ENCODE data around the gene SERINC2.
"Not testable (repeated sequence)": the region's sequence is repeated elsewhere in the genome, so short reads cannot be mapped to it uniquely, and the experiment has no call there.

SERINC2 gene

DNA sequence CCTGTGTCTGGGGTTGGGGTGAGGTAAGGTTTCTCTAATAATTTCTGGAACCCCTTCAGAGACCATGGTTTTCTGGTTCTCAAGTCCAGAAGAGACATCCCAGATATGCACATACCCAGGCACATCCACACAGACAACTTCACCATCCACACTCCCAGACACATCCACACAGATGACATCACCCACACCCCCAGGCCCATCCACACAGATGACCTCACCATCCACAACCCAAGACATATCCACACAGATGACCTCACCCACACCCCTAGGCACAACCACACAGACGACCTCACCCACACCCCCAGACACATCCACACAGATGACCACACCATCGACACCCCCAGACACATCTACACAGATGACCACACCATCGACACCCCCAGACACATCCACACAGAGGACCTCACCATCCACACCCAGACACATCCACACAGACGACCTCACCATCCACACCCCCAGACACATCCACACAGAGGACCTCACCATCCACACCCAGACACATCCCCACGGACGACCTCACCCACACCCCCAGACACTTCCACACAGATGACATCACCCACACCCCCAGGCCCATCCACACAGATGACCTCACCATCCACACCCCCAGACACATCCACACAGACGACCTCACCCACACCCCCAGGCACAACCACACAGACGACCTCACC, 26.3 kb upstream of the SERINC2 start:
- DNase-seq: not testable (repeated sequence)

DNA sequence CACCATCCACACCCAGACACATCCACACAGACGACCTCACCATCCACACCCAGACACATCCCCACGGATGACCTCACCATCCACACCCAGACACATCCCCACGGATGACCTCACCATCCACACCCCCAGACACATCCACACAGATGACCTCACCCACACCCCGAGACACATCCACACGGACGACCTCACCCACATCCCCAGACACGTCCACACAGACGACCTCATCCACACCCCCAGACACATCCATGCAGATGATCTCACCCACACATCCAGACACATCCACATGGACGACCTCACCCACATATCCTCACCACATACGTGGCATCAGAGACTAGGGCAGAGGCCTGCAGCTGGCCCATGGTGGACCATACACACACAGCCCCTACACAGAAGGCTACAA, 25.4 kb upstream of the SERINC2 start:
- no peak for DNase-seq

DNA sequence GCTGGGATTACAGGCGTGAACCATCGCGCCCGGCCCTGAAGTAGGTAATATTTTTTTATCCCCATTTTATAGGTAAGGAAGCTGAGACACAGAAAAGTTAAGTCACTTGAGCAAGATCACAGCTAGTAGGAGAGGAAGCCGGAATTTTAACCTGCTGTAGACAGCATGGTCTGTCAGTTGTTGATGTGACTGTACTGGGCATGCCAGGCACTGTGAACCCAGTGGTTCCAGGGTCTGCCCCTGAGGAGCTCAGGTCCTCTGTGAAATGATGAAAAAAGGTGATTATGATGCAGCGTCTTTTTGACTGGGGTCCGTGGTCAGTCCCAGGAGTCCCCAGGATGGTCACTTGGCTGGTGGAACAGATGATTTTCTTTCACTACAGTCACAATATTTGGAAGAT, 23.4 kb upstream of the SERINC2 start:
- DNase-seq: no peak

DNA sequence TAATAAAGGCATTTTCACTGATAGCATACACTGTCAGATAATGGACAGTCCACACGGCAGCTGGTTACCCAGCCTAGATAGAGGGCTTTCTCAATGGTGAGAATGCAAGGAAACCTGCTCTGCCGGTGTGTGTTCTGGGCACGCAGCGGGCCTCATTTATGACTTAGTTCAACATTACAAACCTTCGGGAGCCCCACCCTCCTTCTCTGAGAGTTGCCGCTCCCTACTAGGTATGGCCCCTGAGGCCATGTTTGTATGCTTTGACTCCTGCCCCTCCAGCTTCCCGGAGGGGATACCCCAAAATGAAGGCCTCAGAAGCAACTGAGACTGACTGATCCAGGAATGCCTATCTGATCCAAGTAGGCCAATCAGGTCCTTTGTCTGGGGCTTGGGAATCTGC, 22.9 kb upstream of the SERINC2 start:
- no peak for DNase-seq

DNA sequence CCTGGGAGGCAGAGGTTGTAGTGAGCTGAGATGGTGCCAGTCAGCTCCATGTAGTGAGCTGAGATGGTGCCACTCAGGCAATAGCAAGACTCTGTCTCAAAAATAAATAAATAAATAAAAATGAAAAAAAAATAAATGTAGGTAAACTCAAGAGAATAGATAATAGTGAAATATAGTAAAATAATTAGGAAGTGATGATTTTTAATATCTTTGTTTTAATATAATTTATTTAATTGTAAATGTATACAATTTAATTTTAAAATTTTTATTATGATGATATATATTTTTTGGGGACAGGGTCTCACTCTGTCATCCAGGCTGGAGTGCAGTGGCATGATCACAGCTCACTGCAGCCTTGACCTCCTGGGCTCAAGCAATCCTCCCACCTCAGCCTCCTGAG, 19.6 kb upstream of the SERINC2 start:
- no peak for DNase-seq

DNA sequence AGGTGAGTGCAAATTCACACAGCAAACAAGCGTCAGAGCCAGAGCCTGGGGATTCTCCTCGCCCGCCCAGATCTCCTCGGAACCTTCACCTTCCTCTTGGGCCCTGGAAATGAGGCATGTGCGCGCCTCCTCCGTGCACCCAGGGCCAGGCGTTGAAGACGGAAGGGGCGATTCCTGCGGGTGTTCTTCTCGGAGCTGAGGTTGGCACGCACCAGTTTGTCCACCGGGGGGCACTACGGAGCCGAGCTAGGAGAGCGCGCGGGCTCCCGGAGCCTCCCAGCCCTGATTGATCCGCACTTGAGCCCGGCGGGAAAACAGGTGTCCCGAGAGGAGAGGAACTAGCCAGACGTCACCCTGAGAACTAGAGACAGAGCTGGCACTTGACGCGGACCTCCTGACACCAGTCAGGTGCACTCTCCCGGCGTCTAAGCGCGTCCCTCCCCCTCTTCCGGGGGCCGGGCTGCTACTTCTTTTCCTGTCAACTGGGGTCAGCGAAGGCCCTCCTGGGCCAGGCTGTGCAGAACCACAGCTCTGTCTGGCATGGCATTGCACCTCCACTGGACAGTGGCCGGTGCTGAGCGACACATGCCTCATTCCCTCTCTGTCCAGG, 18.3 kb upstream of the SERINC2 start:
- peak; percentile 87 for DNase-seq

DNA sequence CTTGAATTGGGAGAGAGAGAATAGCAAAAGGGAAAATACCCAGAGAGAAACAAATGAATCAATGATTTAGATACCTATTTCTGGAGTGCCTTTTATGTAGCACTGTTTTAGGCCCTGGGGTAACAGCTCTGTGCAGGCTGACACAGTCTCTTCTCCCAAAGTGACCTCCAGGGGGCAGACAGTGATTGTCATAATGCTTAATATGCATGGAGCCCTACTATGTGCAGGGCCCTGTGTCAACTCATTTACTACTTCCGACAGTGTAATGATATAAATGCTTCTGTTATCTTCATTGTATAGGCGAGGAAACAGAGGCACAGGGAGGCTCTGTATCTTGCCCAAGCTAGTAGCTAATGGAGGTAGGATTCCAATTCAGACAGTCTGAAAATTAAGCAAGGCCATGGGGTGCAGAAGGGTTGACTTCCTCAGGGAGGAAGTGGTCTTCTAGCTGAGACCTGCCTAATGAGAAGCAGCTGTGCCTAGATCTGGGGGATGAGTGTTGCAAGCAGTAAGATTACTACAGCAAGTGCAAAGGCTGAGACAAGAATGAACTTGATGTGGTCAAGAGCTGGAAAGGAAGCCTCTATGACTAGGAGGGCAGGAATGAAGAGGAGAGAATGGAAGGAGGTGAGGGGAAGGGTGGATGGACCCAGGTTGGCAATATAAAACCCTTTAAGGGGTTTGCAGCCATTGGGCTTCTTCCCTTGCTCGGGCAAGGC, 16.2 kb upstream of the SERINC2 start:
- DNase-seq: no peak

DNA sequence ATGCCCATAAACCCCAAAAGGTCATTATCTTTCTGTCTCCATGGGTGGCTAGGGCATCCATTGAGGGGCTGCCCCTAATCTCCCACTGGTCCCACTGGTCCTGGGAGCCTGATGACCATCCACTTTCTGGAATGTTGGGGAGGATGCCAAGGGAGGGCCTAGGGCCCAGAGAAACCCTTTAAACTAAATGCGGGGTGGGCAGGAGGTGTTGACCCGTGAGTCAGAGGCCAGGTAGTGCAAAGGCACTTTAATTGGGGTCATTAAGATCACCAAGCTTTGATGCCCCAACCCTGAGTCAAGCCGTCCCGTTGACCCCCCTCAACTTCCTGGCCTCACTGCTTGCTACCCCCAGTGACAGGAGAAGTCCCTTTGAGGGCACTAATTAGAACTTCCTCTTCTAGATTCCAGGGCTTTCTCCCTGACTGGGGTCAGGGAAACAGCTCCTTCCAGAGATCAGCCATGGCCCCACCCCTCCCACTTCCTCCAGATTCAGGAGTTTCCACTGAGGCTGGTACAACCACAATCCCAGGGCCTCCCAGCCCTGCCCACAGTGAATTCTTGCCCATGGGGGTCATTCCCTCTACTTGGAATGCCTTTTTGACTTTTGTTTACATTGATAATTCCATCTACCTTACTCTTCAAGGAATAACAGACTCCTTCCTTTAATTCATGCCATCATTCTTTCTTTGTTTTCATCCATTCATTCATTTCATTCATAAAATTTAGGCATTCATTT, 15.5 kb upstream of the SERINC2 start:
- no peak for DNase-seq

DNA sequence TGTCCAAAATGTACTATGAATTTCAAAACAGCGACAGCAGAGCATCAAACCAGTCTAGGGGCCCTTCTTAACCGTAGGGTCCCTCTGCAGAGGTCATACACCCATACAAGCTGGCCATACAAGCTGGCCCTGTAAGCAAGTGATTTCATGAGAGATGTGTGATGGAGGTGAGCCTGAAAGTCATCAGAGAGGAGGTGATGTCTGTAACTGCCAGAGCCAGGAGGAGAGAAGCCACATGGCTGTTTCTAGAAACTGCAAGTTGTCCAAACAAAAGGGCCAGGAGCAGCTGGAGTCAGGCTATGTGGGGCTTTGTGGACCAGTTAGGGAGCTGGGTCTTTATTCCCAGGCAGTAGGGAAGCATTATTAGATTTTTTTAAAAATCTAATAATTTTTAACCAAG, 14.8 kb upstream of the SERINC2 start:
- no peak for DNase-seq

DNA sequence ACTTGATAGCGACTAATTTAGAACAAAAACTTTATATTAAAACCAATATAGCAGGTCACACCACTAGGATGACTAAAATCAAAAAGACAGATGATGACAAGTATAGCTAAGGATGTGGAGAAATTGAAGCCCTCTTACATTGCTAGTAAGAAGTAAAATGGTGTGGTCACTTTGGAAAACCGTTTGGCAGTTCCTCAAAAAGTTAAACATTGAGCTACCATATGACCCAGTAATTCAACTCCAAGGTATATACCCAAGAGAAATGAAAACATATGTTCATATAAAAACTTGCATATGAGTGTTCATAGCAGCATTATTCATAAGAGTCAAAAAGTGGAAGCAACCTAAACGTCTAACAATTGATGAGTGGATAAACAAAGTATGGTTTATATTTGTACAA, 13.0 kb upstream of the SERINC2 start:
- no peak for DNase-seq

DNA sequence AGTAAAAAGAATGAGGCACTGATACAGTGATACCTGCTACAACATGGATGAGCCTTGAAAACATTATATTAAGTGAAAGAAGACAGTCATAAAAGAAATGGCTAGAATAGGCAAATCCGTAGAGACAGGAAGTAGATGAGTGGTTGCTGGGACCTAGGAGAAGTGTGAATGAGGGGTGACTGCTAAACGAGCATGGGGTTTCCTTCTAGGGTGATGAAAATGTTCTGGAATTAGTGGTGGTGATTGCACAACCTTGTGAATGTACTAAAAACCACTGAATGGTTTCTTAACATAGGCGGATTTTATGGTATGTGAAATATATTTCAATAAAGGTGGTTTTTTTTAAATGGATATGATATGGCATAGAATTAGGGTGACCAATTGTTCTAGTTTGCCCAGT, 12.6 kb upstream of the SERINC2 start:
- no peak for DNase-seq

DNA sequence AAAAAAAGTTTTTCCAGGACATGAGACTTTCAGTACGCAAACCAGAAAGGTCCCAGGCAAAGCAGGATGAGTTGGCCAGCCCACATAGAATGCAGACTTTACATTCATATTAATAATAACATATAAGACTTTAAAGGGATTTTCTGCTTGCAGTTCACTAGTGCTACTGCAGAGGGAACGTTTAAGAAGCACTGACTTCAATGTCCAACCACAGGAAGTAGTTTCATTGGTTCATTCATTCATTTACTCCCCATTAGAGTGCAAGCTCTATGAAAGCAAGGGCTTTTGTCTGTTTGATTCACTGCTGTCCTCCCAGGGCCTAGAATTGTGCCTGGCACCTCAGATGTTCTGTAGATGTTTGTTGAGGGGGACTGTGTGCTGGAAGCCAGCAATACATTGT, 11.8 kb upstream of the SERINC2 start:
- no peak for DNase-seq

DNA sequence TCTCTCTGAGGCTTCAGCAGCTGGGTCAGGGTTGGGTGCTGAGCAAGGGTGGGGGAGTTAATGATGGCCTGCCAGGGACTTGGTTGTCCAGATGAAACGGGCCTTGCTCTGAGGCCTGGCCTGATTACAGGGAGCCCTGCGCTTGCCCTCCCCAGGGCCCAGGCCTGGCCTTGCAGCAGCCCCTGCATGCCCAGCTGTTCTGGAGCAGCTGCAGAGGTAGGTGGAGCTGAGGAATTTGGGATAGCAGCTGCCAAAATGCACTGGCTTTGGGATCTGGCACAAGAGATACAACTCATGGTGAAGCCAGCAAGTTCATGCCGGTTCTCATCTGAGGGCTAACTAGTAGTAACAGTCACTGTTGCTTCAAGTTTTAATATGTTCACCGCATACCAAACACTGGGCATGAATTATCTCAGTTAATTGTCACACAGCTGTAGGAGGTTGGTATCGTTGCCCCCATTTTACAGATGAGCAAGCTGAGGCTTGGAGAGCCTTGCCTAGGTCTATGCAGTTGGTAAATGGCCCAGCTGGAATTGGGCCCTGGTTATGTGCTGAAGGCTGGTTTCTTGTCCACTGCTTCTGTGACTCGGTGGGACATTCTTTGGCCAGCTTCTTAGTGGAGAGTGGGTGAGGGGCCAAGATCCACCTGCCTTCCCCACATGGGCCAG, 7.3 kb upstream of the SERINC2 start:
- DNase-seq: no peak

DNA sequence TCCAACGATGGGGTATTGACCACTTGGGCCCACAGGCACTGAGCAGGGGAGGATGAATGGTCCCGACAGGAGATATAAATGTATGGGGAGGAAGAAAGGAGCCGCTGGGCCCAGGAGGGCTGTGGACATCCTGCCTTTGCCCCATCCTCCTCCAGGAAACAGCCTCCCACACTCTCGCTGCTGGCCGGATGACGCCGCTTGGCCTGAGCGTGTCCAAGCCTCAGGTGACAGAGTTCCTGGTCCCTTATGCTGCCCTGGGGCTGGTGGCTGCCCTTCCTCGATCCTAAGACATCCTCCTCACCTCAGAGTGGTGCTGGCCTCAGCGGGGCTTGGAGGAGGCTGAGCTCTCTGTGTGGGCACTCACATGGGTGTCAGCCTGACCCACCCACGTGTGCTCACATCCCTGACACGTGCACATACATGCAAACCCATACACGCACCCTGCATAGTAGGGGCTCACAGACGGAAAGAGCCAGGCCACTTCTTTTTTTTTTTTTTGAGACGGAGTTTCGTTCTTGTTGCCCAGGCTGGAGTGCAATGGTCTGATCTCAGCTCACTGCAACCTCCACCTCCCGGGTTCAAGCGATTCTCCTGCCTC, 5.9 kb upstream of the SERINC2 start:
- DNase-seq: no peak

DNA sequence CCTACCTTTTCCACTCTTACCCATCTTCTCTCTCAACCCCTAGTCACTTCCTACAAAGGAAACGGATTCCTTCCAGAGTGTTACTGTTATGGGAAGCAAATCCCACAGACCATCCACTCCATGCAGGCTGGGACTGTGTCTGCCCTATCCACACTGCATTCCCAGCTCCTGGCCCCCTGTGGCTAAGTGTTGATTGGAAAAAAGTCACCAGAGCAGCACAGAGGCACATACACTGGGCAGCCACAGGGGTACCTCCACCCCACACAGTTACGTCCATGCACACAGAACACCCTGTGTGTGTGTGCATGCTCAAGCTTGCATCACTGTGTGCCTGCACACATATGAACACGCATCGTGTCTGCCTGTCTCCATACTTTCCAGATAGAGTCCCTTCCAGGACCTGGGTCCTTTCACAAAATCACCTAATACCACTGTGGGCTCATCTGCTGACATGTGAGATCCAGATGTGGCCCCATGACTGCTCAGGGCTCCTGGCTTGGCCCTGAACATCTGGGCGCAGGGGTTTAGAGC, 4.2 kb upstream of the SERINC2 start:
- DNase-seq: no peak

DNA sequence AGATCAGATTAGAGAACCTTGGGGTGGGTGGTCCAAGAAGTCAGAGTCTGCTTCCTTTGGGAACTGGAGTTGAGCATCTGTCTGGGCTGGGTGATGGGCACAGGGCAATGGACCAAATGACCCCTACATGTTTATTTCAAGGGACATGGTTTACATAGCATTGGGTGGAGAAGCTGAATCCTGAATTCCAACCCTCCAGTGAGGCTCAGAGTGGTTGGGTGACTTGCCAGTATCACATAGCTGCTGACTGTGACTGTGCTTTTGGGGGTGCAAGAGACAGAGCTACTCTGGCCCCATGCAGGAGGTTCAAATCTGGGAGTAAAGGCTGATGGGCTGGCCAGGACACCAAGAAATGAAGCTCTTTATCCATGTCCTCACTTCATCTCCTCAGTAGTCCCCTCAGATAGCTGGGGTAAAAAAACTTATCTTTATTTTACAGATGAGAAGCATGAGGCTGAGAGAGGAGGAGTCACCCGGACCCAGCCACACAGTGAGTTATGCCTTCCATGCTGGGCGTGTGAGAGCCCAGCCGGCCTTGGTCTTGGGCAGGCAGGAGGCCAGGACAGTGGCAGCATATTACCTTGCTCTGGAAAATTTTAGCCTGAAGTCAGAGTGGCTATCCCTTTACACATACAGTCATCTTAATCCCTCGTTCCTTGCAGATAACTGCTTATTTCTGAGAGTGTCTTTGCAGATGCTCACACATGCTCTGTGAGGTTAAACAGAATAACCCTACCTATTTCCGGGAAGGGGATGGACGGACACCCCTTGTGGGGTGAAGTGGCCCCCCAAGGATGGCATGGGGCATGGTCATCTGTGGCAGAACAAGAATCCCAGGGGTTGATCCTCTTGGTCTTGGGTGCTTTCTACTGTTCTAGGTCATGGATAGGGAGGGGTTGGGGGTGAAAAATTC, 2.8 kb upstream of the SERINC2 start:
- DNase-seq: no peak

DNA sequence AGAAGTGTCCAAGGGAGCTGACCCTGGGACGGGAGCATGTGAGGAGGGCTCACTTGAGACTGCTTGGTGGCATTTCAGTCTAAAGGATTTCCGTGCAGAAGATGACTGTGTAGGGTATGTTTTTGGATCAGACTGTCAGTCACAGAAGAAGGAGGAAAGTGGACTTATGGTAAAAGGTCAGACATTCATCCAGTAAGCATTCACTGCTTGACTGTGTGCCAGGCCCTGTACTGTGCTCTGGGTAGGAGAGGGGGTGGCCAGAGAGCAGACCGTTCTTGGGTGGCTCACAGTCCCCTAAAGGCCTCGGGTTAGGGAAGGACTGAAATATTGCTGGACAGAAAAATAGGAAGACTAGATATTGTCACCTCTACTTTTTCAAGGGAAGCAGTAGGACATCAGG, 2.1 kb upstream of the SERINC2 start:
- DNase-seq: no peak

DNA sequence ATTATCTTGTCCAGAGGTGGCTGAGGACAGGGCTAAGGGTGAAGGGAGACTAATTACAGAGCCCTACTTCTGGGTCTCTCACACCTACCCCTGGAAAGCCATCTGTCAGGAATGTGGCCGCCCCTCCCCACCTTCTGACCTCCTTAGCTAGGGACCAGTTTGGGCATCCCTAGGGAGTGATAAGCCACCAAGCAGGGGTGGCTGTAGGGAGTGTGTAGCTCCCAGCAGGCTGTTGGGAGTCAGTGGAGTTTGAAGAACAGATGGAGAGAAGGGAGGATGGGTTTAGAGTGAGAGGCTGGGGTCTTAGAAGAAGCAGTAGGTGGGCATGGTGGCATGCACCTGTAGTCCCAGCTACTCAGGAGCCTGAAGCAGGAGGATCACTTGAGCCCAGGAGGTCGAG, 808 bp upstream of the SERINC2 start:
- DNase-seq: no peak

DNA sequence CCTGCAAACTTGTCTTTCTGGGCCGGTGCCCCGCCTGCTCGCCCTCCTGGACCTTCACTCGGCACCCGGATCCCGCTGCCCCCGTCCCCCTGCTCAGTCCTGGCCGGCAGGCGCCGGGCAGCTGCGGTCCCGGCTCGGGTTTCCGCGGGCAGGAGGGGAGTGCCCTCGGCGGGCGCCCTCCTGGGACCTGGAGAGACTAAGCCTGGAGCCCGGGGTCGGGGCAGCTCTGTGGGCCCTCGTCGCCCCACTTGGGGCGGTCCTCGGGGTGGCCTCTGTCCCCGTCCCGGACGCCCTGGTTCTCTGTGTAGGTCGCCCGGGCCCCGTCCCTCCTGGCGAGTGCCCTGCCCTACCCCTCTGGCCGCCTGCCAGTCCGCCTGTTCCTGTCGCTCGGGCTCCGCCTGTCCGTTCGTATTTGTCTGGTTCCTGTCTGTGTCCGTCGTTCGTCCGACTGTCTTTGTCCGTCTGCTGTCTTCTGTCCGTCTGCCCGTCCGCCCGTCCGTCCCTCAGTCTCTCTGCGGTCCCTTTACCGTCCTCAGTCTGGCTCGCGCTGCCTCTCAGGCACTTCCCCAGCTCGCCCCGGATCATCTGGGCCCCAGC, 490 bp downstream of the SERINC2 start:
- DNase-seq: no peak

DNA sequence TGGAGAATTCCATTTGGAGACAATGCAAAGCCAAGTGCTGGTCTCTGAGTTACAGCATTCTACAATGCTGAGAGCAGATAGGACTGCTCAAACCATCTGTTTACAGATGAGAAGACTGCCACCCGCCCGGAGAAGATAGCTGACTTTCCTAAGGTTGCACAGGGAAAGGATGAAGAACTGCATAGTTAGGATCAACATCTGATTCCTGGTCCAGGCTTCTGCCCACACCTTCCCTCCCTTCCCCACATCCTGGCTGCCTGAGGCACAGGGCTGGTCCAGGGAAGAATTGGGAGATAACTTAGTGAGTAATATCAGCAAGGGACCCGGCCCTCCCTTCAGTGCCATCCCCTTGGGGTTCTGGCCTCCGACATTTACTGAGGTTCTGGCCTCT, 2.0 kb downstream of the SERINC2 start:
- no peak for DNase-seq

DNA sequence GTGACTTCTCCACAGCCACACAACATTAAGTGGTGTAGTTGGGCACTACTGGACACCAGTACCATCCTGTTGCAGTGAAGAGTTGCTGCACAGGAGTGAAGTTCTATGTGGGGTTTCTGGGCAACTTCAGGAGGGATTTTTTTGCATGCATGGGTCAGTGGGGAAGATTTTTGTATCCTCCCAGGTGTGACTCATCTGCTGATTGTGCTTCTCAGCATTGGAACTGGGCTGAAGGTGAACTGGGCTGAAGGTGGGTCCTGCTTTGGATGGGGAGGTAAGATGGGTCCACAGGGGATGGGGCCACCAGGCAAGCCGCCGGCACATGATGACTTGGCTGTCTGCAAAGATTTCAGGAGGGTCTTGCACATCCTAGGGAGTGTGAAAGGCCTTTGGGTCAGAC, 2.6 kb downstream of the SERINC2 start:
- DNase-seq: no peak

All from activated CD4-positive, alpha-beta T cell treated with anti-CD3 and anti-CD28 coated beads, Interleukin-2, Interleukin-6, amounts not matched to agents 100 ng/mL and 50 ng/mL, durations not matched to agents 16 hours and 8 hours (primary cell).